D721Med (cell line): ENCODE measurements around the gene P2RX3.
"Not testable (repeated sequence)": the region's sequence is repeated elsewhere in the genome, so short reads cannot be mapped to it uniquely, and the experiment has no call there.

ENCODE experiments used
- DNase-seq: peaks from one replicate; pipeline ENCODE4 v3.0.0; 2011; ENCODE audit warnings: low spot score; ENCODE audit not compliant: insufficient read length
- FAIRE-seq: peaks from 2 replicates; lab custom pipeline; 2011; peaks lifted over from hg19 to GRCh38; lab: Jason Lieb, UNC
- TF ChIP-seq, protein P1 (sequence below): IDR thresholded peaks from 2 replicates; pipeline ENCODE4 v1.5.1; 2012; ENCODE audit warnings: mild to moderate bottlenecking, control low read depth; ENCODE audit not compliant: insufficient read depth; ENCODE audit errors: missing control alignments

P2RX3 gene

GRCh38 chr11:57338142-57338541 lies at the start of gene P2RX3:
Gene P2RX3, plus strand, starts transcription at chr11:57338352. Its CDS starts 199 bp downstream, at chr11:57338551.
- TF ChIP-seq, protein P1, sequence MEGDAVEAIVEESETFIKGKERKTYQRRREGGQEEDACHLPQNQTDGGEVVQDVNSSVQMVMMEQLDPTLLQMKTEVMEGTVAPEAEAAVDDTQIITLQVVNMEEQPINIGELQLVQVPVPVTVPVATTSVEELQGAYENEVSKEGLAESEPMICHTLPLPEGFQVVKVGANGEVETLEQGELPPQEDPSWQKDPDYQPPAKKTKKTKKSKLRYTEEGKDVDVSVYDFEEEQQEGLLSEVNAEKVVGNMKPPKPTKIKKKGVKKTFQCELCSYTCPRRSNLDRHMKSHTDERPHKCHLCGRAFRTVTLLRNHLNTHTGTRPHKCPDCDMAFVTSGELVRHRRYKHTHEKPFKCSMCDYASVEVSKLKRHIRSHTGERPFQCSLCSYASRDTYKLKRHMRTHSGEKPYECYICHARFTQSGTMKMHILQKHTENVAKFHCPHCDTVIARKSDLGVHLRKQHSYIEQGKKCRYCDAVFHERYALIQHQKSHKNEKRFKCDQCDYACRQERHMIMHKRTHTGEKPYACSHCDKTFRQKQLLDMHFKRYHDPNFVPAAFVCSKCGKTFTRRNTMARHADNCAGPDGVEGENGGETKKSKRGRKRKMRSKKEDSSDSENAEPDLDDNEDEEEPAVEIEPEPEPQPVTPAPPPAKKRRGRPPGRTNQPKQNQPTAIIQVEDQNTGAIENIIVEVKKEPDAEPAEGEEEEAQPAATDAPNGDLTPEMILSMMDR = no peak
- DNase-seq = no peak

DNA sequence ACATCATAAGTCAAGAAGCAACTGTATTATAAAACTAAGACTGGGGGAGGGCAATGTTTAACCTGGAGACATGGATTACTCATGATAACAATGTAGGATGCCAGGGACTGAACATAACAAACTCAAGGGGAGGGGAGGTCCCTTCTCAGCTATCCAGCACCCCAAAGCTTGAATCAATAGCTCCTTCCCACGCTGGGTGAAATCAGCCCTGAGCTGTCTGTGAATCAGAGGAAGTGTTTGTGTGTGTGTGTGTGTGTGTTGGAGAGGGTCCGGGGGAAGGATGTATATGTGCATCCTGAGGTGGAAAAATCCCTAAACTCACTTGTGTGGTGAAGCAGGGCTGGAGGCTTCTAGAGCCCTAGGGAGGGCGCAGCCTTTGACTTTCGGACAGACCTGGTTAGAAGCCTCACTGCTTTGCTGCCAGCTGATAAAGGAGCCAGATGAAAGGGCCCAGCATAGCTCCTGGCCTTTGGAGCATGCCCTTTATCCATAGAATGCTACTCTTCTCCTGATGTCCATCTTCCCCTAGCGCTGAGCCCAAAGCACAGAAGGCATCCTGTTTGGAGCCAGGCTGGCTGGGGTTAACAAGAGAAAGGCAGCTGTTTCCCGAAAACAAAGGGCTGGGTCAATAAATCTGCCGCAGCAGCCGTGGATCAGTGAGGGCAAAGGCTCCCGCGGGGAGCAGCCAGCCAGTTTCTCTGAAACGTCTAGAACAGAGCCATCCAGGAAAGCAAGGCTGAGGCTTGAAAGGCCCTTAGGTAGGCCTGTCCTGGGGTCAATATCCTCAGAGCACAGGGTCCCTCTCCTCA lies 49.2 kb upstream of the P2RX3 start:
- TF ChIP-seq, protein P1 = no peak
- no peak for DNase-seq
- FAIRE-seq = no peak

More at GRCh38 chr11:57338142-57338541, at the start of gene P2RX3:
- no peak for FAIRE-seq

DNA sequence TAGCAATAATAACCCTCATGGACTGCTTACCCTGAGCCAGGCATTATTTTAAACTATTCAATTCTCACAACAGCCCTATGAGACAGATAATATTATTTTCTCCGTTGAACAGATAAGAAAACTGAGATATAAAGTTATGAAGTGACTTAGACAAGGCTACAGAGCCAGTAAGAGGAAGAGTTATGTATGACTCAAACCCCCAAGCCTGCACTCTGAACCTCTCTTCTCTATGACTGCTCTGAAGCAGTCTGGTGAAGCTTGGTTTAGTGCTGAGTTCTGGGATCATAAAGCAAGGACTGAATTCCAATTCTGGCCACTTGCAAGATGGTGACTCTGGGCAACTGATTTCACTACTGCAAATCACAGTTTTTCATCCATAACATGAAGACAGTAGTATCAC lies 47.9 kb upstream of the P2RX3 start:
- TF ChIP-seq, protein P1 = no peak
- no peak for FAIRE-seq
- no peak for DNase-seq

DNA sequence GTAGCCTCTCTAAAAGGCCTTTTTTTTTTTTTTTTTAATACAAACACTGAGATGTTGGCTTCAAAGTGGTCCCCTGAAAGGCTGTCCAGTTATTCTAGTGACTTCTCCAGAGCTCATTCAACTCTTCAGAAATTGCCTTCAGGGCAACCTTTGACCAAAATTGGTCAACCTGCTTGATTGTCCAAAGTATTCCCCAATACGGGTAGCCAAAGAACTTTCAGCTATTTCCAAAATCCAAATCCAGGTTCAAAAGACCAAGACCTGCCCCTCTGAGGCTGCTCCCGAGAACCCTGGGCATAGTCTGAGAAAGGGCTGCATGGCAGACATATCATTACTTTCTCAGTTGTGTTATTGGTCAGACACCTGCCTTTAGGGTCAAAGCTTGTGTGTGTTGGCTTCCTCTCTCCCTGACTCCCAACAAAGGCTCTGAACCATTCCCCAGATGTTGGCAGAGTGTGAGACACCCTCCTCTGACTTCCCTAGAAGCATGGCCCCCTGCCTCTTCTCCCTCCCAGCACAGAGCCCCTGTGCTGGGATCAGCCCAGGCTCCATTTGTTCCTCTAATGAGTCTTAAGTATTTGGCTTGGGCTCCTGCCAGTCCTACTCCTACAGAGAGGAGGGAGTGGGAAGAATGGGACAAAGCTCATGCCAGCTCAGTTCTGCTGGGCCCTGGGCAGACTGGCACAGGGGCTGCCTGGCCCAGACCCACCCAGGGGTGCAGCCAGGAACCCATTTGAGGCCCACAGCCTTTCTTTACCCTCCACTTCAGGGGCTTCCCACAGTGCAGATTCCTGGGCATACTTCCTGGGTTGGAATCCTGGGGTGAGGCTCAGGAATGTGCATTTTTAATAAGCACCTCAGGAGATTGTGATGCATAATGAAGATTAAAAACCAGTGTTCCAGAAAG lies 43.7 kb upstream of the P2RX3 start:
- DNase-seq (no peak), FAIRE-seq (no peak)
- TF ChIP-seq, protein P1 = no peak

DNA sequence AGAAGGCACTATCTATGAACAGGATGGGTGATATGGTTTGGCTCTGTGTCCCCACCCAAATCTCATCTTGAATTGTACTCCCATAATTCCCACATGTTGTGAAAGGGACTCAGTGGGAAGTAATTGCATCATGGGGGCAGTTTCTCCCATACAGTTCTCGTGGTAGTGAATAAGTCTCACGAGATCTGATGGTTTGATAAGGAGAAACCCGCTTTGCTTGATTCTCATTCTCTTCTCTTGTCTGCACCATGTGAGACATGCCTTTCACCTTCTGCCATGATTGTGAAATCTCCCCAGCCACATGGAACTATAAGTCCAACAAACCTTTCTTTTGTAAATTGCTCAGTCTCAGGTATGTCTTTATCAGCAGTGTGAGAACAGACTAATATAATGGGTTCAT lies 41.9 kb upstream of the P2RX3 start:
- FAIRE-seq, DNase-seq: not testable (repeated sequence)

GRCh38 chr11:57297221-57297620 lies 40.9 kb upstream of the P2RX3 start:
- FAIRE-seq = no peak
- TF ChIP-seq, protein P1 = no peak
- DNase-seq = no peak

- DNase-seq (no peak), FAIRE-seq (no peak)
- TF ChIP-seq, protein P1 = no peak
Observed at GRCh38 chr11:57299150-57299737, 38.9 kb upstream of the P2RX3 start.
